HG03354 (cell line): ENCODE data around the gene DPF3.

Experiments used
- ATAC-seq: cut with Tn5 transposase; IDR thresholded peaks from one replicate; pipeline ENCODE4 v1.9.1; 2021; ENCODE audit warnings: mild to moderate bottlenecking; ENCODE audit not compliant: unreplicated experiment, poor library complexity, severe bottlenecking

Gene DPF3

DNA sequence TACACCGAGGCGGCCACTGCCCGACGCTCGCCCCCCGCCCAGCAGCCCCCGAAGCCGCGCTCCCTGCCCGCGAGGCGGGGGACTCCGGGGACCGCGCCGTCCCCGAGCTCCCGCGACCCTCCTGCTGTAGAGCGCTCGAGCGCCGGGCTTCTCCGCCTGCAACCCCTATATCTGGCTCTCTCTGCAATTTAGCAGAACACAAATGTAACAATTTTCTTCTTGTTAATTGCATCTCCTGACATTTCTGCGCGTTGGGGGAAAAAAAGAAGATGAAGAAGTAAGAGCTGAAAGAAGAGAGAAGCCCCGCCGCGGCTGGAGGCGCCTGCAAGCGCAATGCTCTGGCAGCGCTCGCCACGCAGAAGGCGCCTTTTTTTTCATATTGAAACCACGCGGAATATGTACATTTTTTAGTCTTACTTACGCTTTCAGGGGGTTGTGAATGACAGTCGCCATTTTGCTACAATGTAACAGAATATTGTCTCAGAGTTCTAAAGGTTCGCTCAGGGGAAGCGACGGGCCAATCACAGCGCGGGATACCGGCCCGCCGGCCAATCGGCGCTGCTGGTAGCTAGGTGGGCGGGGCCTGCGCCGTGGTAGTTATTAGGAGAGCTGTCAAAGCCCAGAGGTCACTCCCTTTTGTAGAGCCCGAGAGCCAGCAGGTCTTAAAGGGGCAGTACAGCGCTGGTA lies at the start of gene DPF3:
Gene DPF3, minus strand, starts transcription at position 466 of the 687 bp plus-strand sequence. Its CDS starts 13 bp downstream, at position 453.
- peak; percentile 99 for ATAC-seq

DNA sequence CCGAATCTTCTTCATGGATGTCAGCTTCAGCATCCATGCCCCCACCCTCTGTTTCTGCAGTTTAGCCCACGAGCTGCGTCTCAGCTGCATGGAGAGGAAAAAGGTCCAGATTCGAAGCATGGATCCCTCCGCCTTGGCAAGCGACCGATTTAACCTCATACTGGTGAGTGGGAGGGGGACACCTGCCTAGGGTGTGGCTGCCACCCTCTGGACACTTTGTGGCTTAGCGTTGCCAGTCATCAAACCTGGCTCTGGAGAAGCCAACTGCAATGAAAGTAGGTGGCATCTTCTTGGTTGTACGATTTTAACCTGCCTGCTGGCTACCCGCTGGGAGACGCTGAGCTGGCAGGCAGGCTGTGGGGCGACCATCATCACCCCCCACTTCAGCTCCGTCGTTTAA lies 49.0 kb upstream of the DPF3 start:
- no peak for ATAC-seq

DNA sequence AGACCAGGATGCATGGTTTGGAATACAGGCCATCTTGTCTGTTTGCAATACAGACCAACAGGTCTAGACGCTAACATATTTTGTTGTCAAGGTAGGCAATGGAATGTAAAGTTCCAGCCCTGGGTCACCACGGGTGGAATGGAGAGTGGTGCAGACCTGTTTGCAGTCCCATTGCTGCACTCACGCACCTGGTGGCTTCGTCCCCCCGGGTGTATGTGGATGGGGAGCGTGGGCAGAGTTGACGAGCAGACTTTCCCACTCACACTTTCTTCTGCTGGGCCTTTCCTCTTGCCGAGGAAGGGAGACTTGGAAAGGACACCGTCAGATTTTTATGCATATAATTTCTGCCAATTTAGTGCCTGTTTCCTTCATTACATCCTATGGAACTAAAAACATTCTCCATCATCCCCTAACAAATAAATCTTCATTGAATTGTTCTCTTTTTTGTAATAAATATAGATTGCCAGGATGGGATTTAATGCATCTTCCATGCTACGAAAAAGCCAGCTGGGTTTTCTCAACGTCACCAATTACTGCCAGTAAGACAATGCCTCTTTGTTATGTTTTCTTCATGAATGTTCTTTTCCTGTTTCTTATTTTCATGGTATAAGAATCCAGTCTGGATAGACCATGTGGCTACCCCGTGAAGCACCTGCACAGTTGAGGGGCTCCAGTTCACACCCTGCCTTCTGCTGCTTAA lies 47.5 kb upstream of the DPF3 start:
- ATAC-seq = no peak

DNA sequence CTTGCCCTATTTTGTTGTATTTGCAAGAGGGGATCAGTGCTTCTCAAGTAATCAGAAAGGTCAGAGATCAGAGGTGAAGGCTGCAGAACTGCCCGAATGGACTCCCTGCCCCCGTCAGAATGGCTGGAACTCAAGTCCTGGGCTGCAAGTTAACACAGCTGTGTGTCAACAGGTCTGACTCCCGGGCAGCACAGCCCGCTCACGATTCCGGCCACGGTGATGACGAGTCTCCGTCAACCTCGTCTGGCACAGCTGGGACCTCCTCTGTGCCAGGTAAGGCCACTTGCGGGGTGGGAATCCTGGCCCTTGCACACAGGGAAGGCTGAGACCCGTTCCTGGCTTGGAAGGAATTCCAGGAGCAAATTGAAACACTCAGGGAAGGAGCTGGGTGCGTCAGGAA lies 45.7 kb upstream of the DPF3 start:
- ATAC-seq = no peak

DNA sequence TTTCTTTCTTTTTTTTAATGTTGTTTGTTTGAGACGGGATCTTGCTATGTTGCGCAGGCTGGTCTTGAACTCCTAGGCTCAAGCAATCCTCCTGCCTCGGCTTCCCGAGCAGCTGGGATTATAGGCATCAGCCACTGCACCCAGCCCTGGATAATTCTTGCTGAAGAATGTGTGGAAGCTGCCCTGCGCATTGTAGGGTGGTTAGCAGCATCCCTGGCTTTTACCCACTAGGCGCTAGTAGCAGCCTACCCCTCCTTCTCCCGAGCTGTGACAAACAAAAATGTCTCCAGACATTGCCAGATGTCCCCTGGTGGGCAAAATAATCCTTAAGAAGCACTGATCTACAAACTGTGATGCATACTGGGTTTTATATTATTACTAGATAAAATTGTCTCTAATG lies 39.0 kb upstream of the DPF3 start:
- no peak for ATAC-seq

DNA sequence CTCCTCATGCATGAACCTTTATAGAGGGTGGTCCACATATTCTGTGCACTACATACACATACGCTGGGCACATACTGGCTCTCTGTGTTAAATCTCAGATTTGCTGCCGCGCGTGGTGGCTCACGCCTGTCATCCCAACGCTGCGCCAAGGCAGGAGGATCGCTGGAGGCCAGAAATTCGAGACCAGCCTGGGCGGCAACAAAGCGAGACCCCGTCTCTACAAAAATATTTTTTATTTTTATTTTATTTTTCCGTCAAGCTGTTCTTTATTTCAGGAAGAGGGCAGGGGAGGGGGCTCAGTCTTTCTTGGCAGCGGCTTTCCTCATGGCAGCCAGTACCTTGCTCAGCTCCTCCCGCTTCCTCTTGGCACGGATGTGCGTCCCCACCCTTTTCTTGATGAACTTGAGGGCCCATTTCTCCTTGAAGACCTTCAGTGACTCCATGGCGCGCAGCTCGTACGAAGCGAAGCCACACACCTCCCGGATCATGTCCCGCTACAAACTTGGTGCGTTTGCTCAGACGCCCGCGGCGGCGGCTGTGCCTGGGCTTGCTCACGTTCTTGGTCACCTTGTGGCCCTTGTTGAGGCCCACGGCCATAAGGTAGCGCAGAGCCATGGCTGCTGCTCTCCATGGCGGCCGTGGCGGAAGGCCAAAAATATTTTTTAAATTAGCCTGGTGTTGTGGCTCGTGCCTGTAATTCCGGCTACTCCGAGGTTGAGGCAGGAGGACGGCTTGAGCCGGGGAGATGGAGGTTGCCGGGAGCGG lies 35.6 kb upstream of the DPF3 start:
- no peak for ATAC-seq

DNA sequence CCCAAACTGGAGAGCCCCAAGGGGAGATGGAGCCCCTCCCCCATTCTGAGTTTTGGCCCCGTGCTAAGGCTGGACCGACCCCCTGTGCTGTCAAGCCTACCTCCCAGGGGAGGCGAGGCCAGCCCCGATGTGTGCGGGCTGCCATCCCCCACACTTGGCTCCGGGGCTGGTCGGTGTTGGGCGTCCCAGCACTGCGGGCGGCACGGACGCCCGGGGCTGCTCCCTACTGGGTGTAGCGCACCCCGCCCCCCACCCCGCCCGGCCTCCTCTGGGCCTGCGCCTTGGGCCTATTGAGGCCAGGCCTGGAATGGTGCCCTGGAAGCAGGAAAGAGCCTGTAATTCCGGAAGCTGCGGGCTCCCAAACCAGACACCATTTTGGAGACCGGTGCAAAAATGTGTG lies 35.0 kb upstream of the DPF3 start:
- ATAC-seq = no peak

DNA sequence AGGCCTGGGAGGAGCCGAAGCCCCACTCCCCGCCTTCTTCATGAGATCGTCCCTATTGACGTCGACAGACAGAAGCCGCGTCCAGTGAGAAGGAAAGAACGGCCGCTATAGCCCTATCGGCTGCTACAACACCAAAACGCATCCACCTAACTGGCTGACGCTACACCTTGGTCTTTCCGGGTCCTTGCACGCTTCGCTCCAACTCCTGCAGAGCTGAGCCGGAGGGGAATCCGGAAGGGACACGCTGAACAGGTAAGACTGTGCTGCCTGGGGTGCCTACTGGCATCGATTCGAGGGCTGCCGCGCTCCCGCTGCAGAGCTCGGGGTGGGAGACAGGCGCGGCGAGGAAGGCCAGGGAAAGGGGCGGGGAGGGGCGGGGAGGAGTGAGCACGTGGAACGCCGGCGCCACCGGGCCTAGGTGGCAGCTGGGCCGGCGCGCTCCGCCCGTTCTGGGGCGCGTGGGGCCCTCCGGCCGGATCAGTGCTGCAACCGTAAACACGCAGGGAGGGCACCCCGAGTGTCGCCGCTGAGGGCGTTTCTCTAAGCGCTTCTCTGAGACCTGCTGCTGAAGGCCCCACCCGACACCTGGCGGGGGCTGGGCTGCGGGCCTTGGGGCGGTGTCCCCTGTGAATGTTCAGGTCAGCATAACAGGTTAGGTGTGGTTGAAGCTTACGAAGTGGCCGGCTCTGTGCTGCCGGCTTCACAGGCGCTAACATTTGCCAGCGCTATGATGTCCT lies 32.6 kb upstream of the DPF3 start, which contains the start of gene DCAF4:
Gene DCAF4, plus strand, starts transcription at position 173 of the 737 bp plus-strand sequence. CDS start 11,515 bp downstream, outside the sequence.
- peak; percentile 96 for ATAC-seq

DNA sequence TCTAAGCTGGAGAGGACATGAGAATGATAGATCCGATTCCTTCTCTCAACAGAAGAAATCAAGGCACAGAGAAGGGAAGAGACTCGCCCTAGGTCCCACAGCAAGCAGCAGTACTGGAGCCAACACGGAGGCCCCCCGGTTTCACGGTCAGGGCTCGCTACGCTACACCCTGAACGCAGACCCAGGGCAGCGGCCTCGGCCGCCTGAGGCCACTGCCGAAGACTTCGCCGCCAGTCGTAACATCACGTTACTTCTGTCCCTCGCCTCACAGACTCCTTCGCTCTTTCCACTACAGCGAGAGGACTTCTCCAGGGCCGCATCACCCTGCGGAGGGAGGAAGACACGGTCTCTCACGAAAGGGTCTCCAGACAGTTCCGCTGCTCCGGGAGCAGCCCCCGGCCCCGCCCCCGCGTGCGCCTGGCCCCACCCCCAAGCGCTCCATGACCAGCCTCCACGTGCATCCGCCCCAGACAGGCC lies 32.0 kb upstream of the DPF3 start:
- peak; percentile 16 for ATAC-seq

DNA sequence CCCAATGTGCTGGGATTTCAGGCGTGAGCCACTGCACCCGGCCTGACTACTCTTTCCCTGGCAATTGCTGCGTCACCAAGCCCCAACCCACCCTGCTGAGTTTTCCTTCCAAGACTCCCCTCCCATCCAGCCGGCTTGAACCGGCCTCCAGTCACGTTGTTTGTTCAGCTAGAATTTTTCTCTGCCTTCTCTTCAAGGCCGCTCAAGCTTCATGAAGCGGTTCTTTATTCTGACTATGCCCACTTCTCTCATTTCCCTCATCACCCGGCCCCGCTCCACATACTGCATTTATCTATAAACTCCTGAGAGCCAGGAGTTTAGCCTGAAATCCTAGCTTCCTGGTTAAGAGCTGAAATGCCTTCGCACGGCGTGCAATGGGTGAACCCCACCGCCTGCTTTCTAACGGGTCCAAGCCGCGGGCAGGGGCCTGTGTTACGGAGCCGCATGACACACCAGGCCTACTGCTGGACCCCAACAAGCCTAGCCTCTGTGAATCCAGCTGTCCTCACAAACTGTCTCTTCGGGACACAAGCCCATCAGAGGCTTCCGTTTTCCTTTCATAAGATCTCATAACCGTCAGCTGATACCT lies 31.4 kb upstream of the DPF3 start:
- no peak for ATAC-seq

DNA sequence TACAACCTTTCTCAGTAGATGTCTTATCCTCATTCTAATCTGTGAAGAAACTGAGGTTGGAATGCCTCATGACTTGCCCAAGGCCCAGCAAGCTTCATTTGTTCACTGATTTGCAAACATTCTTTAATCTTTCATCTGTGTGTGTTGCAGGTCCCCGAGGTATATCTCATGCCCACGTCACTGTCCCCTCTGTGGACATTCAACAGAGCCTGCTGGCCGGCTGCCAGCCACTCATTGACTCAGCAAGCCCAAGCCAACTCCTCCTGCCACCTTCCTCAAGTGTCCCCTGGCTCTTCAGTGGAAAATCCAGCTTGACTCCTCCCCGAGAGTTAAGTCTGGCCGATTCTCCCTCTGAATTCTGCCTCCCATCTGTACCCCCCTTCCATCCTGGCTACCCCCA lies 30.4 kb upstream of the DPF3 start:
- no peak for ATAC-seq

DNA sequence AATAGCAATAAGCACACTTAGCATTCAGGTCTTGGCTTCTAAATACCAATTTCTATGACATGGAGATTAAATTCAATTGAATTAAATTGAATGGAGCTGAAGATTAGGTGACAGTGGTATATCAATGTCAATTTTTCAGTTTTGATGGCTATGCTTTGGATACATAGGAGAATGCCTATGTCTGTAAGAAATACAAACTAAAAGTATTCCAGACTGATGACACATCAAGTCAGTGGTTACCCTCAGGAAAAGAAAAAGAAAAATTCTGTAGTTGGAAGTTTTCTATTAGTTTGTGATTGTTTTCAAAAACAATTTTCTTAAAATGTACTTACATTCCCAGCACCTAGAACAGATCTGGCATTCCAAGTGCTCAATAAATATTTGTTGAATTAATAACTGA lies 27.5 kb upstream of the DPF3 start:
- ATAC-seq = no peak

DNA sequence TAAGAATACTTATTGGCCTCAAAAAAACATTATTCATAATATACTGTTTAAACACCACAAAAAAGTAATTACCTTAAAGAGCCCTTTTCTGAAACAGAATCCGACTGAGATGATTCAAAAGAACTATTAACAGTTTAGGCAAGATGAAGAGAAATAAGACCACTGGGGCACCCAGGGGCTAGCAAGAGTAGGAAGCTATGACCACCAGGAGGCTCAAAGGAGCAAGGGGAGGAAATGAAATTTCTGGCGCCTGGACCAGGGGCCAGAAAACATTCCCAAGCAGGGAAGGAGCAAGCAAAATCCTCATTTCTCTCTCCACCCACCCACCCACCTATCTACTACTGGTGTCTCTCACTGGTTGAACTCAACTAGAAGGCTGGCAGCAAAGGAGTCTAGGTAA lies 26.1 kb upstream of the DPF3 start:
- ATAC-seq = no peak

DNA sequence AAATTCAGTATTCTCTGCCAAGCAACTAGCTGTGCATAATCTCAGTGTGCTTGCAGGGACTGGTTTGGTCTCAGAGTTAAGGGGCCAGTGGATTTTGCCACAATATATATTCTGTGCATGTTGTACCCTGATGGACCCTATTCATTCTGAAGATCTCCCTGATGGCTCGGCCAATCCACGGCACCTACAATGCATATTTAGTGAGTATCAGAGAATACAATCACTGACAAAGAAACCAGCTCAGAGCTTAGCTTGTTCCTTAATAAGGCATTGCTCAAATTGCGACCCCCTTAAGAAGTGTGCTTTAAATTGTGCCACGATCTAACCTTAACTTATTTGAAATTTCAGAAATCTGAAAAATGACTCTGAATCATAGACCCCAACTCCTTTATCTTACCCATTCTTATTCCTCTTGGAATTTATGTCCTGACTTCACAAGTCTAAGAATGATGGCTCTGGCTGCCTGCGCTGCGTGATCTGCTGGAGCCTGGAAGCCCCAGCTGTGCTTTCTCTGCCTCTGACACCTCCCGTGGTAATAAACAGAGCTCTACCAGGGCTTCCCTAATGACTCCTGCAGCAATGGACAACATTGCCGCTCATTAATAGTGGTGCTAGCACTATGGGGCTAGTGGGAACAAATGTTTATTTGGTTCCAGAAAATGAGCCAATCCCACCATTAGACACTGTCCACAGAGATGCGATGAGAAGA lies 23.3 kb upstream of the DPF3 start:
- ATAC-seq = no peak

DNA sequence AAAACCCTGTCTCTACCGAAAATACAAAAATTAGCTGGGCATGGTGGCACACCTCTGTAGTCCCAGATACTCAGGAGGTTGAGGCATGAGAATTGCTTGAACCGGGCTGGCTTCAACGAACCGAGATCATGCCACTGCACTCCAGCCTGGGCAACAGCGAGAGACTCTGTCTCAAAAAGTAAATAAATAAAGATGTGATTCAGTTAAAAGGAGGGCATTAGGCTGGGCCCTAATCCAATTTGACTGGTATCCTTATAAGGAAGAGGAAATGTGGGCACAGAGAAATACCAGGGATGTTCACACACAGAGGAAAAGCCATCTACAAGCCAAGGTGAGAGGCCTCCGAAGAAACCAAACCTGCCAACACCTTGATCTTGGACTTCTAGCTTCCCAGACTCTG lies 22.3 kb upstream of the DPF3 start:
- ATAC-seq = no peak

DNA sequence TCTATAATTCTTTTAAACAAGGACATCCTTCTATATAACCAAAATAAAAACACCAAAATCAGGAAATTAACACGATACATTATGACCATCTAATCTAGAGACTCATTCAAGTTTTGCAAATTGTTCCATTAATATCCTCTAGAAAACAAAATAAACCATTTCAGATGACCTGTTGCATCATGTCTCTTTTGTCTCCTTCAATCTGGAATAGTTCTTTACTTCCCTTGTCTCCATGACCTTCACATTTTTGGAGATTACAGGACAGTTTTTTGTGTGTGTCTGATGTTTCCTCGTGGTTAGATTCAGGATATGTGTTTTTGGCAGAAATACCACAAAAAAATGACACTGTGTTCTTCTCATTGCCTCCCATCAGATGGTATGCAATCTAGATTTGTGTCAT lies 19.9 kb upstream of the DPF3 start:
- no peak for ATAC-seq

DNA sequence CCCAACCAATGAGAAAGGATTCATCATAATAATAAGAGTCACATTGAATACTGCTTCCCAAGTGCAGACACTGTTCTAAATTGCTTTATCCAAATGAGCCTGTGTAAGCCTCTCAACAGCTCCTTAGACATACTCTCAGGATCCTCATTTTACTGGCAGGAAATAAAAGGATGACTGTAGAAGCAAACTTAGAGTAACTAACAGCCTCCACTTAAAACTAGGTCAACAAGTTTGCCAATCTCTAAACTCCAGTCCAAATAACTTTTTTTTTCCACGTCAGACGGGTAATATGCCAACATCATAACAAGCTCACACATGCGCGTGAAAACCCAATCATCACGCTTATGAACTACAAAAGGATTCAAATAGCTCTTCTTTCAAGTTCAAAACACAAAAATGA lies 15.3 kb upstream of the DPF3 start:
- ATAC-seq = no peak

DNA sequence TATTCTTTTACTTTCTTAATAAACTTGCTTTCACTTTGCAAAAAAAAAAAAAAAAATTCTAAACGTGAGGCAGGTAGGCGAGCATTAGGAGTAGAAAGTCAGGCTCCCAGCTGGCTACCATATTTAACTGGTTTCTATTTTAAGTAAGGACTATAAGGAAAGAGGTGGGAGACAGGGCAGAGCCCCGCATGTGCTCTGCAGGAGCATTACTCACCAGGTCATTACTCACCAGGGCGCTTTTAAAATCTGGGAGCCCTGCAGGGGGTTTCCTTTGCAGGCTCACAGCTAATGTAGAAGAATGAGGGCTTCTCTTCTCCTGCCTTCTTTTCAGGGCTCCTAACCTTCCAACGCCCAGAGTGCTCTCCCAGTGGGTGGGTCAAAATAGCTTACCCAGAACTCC lies 14.0 kb upstream of the DPF3 start:
- no peak for ATAC-seq

DNA sequence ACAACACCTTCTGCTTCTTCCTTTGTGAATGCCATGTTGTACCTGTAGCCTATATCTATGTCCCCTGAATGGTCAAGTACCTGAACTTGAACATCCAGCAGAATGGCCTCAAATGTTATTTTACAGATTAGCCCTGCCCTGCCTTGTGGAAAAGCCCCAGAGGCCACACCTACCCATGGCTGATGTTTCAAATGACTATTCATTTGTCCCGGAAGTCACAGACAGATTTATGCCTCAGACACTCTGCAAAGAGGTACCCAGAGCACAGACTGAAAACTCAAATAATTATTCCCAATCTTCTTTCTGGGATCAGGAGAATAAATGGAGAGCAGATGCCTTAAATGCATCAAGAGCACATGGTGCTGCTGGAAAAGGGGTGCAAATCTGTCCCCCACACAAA lies 13.0 kb upstream of the DPF3 start:
- ATAC-seq = no peak
